Stimulated activated memory B cell treated with anti-CD40 and anti-IgM and Interleukin-4, amounts not matched to agents 10 μg/mL and 1 μg/mL and 100 μg/mL, for 72 hours (primary cell): ENCODE measurements around the gene FRRS1.

Experiments used
- ATAC-seq: fragments of 150-1000 bp; cut with Tn5 transposase; 2 replicates; pipeline ENCODE4 v1.10.0; 2021
- H3K27ac Mint-ChIP-seq: one replicate; pipeline ENCODE4 v1.8.0; 2022; ENCODE audit warnings: mild to moderate bottlenecking, mixed read lengths
- H3K27me3 Mint-ChIP-seq: one replicate; pipeline ENCODE4 v1.8.0; 2022; ENCODE audit warnings: mixed read lengths
- H3K36me3 Mint-ChIP-seq: one replicate; pipeline ENCODE4 v1.8.0; 2022; ENCODE audit warnings: mixed read lengths
- H3K4me1 Mint-ChIP-seq: one replicate; pipeline ENCODE4 v1.8.0; 2022; ENCODE audit warnings: mixed read lengths
- H3K4me3 Mint-ChIP-seq: one replicate; pipeline ENCODE4 v1.8.0; 2022; ENCODE audit warnings: mild to moderate bottlenecking, moderate library complexity, mixed read lengths
- H3K9me3 Mint-ChIP-seq: one replicate; pipeline ENCODE4 v1.8.0; 2022; ENCODE audit warnings: mixed read lengths

FRRS1 gene

GRCh38 chr1:99726818-99727217, 39.6 kb downstream of the FRRS1 start:
- no peak for ATAC-seq
- Mint-ChIP-seq H3K27me3 (no peaks in the 10 kb centered on the region), H3K4me1 (peaks cover 4% of the 10 kb centered on the region), H3K27ac (no peak overlapping the region), H3K4me3 (no peak overlapping the region), H3K36me3 (peaks cover 5% of the 10 kb centered on the region), H3K9me3 (no peaks in the 10 kb centered on the region)

- Mint-ChIP-seq H3K9me3 (no peaks in the 10 kb centered on the region), H3K27ac (no peak overlapping the region), H3K4me3 (no peak overlapping the region), H3K27me3 (no peaks in the 10 kb centered on the region), H3K36me3 (peaks cover 5% of the 10 kb centered on the region), H3K4me1 (peaks cover 4% of the 10 kb centered on the region)
- no peak for ATAC-seq
These were observed 40.0 kb downstream of the FRRS1 start for GRCh38 chr1:99726407-99726806.

- Mint-ChIP-seq H3K27ac (no peak overlapping the region), H3K27me3 (no peaks in the 10 kb centered on the region), H3K36me3 (peaks cover 5% of the 10 kb centered on the region), H3K9me3 (no peaks in the 10 kb centered on the region), H3K4me1 (peaks cover 4% of the 10 kb centered on the region), H3K4me3 (no peak overlapping the region)
- no peak for ATAC-seq
These were observed 40.4 kb downstream of the FRRS1 start for GRCh38 chr1:99725996-99726395.

GRCh38 chr1:99723251-99723650, 43.2 kb downstream of the FRRS1 start:
- H3K4me3 Mint-ChIP-seq, result no peak overlapping the region
- no peak for ATAC-seq
- H3K27me3 Mint-ChIP-seq, result no peaks in the 10 kb centered on the region
- no peak overlapping the region for H3K27ac Mint-ChIP-seq
- H3K9me3 Mint-ChIP-seq, result no peaks in the 10 kb centered on the region
- H3K4me1 Mint-ChIP-seq, result no peaks in the 10 kb centered on the region
- no peaks in the 10 kb centered on the region for H3K36me3 Mint-ChIP-seq

GRCh38 chr1:99717005-99717404, 49.4 kb downstream of the FRRS1 start:
- Mint-ChIP-seq H3K36me3 (peaks cover 29% of the 10 kb centered on the region), H3K9me3 (no peaks in the 10 kb centered on the region), H3K27ac (no peak overlapping the region), H3K4me1 (no peaks in the 10 kb centered on the region), H3K4me3 (no peak overlapping the region), H3K27me3 (no peaks in the 10 kb centered on the region)
- no peak for ATAC-seq

- H3K27me3 Mint-ChIP-seq, result no peaks in the 10 kb centered on the region
- H3K4me3 Mint-ChIP-seq, result no peak overlapping the region
- no peak overlapping the region for H3K27ac Mint-ChIP-seq
- no peaks in the 10 kb centered on the region for H3K9me3 Mint-ChIP-seq
- H3K36me3 Mint-ChIP-seq, result peaks cover 29% of the 10 kb centered on the region
- no peak for ATAC-seq
- H3K4me1 Mint-ChIP-seq, result no peaks in the 10 kb centered on the region
These were observed 53.4 kb downstream of the FRRS1 start for GRCh38 chr1:99713006-99713405.

GRCh38 chr1:99710994-99711393, 55.4 kb downstream of the FRRS1 start:
- Mint-ChIP-seq H3K36me3 (peaks cover 17% of the 10 kb centered on the region), H3K4me3 (no peak overlapping the region), H3K4me1 (no peaks in the 10 kb centered on the region), H3K27ac (no peak overlapping the region), H3K27me3 (no peaks in the 10 kb centered on the region), H3K9me3 (no peaks in the 10 kb centered on the region)
- ATAC-seq, result no peak

- H3K27me3 Mint-ChIP-seq, result no peaks in the 10 kb centered on the region
- H3K9me3 Mint-ChIP-seq, result no peaks in the 10 kb centered on the region
- H3K4me3 Mint-ChIP-seq, result no peak overlapping the region
- H3K4me1 Mint-ChIP-seq, result peaks cover 9% of the 10 kb centered on the region
- no peak overlapping the region for H3K27ac Mint-ChIP-seq
- ATAC-seq, result no peak
- no peaks in the 10 kb centered on the region for H3K36me3 Mint-ChIP-seq
These were observed 58.8 kb downstream of the FRRS1 start for GRCh38 chr1:99707535-99708142.

GRCh38 chr1:99705385-99705784, 61.0 kb downstream of the FRRS1 start:
- no peak overlapping the region for H3K27ac Mint-ChIP-seq
- no peak overlapping the region for H3K4me3 Mint-ChIP-seq
- peaks cover 16% of the 10 kb centered on the region for H3K27me3 Mint-ChIP-seq
- no peak for ATAC-seq
- no peaks in the 10 kb centered on the region for H3K36me3 Mint-ChIP-seq
- peaks cover 9% of the 10 kb centered on the region for H3K4me1 Mint-ChIP-seq
- no peaks in the 10 kb centered on the region for H3K9me3 Mint-ChIP-seq

- H3K4me1 Mint-ChIP-seq, result peaks cover 9% of the 10 kb centered on the region
- H3K4me3 Mint-ChIP-seq, result peak overlapping the region; percentile 10
- H3K9me3 Mint-ChIP-seq, result no peaks in the 10 kb centered on the region
- H3K27me3 Mint-ChIP-seq, result peaks cover 22% of the 10 kb centered on the region
- no peaks in the 10 kb centered on the region for H3K36me3 Mint-ChIP-seq
- H3K27ac Mint-ChIP-seq, result no peak overlapping the region
- ATAC-seq, result no peak
These were observed 62.0 kb downstream of the FRRS1 start for GRCh38 chr1:99704356-99704816.

- Mint-ChIP-seq H3K4me1 (peaks cover 9% of the 10 kb centered on the region), H3K9me3 (no peaks in the 10 kb centered on the region), H3K27ac (no peak overlapping the region), H3K27me3 (peaks cover 22% of the 10 kb centered on the region), H3K36me3 (no peaks in the 10 kb centered on the region), H3K4me3 (no peak overlapping the region)
- ATAC-seq, result no peak
These were observed 64.2 kb downstream of the FRRS1 start for GRCh38 chr1:99702221-99702620.

GRCh38 chr1:99700020-99700419, 66.4 kb downstream of the FRRS1 start:
- H3K27ac Mint-ChIP-seq, result no peak overlapping the region

GRCh38 chr1:99697580-99697979, 68.9 kb downstream of the FRRS1 start:
- Mint-ChIP-seq H3K27me3 (peaks cover 22% of the 10 kb centered on the region), H3K9me3 (no peaks in the 10 kb centered on the region), H3K27ac (no peak overlapping the region), H3K36me3 (no peaks in the 10 kb centered on the region), H3K4me1 (no peaks in the 10 kb centered on the region), H3K4me3 (no peak overlapping the region)
- no peak for ATAC-seq

More at GRCh38 chr1:99700020-99700419, 66.4 kb downstream of the FRRS1 start:
- H3K9me3 Mint-ChIP-seq, result no peaks in the 10 kb centered on the region
- H3K36me3 Mint-ChIP-seq, result no peaks in the 10 kb centered on the region
- peaks cover 22% of the 10 kb centered on the region for H3K27me3 Mint-ChIP-seq
- ATAC-seq, result no peak
- H3K4me3 Mint-ChIP-seq, result no peak overlapping the region
- H3K4me1 Mint-ChIP-seq, result peaks cover 9% of the 10 kb centered on the region

- Mint-ChIP-seq H3K27ac (no peak overlapping the region), H3K9me3 (no peaks in the 10 kb centered on the region), H3K36me3 (no peaks in the 10 kb centered on the region), H3K27me3 (peaks cover 19% of the 10 kb centered on the region), H3K4me3 (no peak overlapping the region), H3K4me1 (no peaks in the 10 kb centered on the region)
- ATAC-seq, result no peak
These were observed 69.8 kb downstream of the FRRS1 start for GRCh38 chr1:99696616-99697015.

- Mint-ChIP-seq H3K4me3 (no peak overlapping the region), H3K9me3 (no peaks in the 10 kb centered on the region), H3K27me3 (no peaks in the 10 kb centered on the region), H3K4me1 (no peaks in the 10 kb centered on the region), H3K36me3 (no peaks in the 10 kb centered on the region), H3K27ac (no peak overlapping the region)
- ATAC-seq, result no peak
These were observed 75.3 kb downstream of the FRRS1 start for GRCh38 chr1:99691175-99691574.

- no peaks in the 10 kb centered on the region for H3K9me3 Mint-ChIP-seq
- H3K27ac Mint-ChIP-seq, result no peak overlapping the region
- H3K36me3 Mint-ChIP-seq, result no peaks in the 10 kb centered on the region
- no peaks in the 10 kb centered on the region for H3K27me3 Mint-ChIP-seq
- H3K4me3 Mint-ChIP-seq, result no peak overlapping the region
- peak; percentile 72 for ATAC-seq
- no peaks in the 10 kb centered on the region for H3K4me1 Mint-ChIP-seq
These were observed 80.8 kb downstream of the FRRS1 start for GRCh38 chr1:99685516-99686180.
